Measurements from ENCODE around the gene COL23A1.

DNA sequence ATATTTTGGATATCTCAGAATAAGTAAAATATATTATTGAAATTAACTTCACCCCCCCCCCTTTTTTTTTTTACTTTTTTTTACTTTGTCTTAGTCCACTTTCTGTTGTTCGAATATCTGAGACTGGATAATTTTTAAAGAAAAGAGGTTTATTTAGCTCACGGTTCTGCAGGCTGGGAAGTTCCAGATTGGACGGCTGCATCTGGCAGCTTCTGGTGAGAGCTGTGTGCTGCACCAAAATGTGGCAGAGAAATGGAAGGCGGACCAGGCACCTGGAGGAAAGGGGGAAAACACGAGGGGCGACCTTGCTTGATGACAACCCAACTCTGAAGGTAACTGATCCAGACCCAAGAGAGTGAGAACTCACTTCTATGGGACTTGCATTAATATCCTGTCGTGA lies 397.4 kb downstream of the COL23A1 start:
- TF ChIP-seq, protein P1, sequence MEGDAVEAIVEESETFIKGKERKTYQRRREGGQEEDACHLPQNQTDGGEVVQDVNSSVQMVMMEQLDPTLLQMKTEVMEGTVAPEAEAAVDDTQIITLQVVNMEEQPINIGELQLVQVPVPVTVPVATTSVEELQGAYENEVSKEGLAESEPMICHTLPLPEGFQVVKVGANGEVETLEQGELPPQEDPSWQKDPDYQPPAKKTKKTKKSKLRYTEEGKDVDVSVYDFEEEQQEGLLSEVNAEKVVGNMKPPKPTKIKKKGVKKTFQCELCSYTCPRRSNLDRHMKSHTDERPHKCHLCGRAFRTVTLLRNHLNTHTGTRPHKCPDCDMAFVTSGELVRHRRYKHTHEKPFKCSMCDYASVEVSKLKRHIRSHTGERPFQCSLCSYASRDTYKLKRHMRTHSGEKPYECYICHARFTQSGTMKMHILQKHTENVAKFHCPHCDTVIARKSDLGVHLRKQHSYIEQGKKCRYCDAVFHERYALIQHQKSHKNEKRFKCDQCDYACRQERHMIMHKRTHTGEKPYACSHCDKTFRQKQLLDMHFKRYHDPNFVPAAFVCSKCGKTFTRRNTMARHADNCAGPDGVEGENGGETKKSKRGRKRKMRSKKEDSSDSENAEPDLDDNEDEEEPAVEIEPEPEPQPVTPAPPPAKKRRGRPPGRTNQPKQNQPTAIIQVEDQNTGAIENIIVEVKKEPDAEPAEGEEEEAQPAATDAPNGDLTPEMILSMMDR (IDR thresholded peaks at IDR 0.05) = no peak
- TF ChIP-seq RFX5 (IDR thresholded peaks at IDR 0.05) = no peak
- no peak for TF ChIP-seq HDAC2 (IDR thresholded peaks at IDR 0.05)
- no peak for TF ChIP-seq CBX2 (IDR thresholded peaks at IDR 0.05; ENCODE audit: borderline replicate concordance, low read depth)
- TF ChIP-seq, protein P2, sequence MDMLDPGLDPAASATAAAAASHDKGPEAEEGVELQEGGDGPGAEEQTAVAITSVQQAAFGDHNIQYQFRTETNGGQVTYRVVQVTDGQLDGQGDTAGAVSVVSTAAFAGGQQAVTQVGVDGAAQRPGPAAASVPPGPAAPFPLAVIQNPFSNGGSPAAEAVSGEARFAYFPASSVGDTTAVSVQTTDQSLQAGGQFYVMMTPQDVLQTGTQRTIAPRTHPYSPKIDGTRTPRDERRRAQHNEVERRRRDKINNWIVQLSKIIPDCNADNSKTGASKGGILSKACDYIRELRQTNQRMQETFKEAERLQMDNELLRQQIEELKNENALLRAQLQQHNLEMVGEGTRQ (IDR thresholded peaks at IDR 0.05) = no peak
- no peak for TF ChIP-seq CHD2 (IDR thresholded peaks at IDR 0.05; ENCODE audit: low read length, partially characterized antibody)
- TF ChIP-seq EP300 (IDR thresholded peaks at IDR 0.05) = no peak

All from A549 (cell line).